ENCODE data around the gene CYSLTR1.

DNA sequence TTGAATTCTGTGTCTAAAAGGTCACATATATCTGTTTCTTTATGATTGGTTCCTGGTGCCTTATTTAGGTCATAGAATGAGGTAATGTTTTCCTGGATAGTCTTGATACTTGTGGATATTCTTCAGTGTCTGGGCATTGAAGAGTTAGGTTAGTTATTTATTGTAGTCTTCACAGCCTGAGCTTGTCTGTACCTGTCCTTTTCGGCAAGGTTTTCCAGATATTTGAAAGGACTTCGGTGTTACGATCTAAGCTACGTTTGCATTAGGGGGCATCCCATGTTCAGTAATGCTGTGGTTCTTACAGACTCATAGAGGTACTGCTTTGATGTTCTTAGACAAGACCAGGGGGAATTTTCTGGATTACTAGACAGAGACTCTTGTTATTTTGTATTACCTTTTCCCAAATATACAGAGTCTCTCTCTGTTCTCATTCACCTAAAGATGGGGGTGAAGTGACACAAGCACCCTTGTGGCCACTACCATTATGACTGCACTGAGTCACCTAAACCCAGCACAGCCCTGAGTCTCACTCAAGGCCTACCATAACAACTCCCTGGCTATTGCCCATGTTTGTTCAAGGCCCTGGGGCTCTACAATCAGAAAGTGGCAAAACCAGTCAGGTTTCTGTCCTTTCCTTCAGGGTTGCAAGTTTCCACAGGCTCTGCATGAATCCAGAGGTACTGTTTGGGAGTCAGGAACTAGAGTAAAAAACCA lies 30.1 kb upstream of the CYSLTR1 start:
- TF ChIP-seq, protein P1, sequence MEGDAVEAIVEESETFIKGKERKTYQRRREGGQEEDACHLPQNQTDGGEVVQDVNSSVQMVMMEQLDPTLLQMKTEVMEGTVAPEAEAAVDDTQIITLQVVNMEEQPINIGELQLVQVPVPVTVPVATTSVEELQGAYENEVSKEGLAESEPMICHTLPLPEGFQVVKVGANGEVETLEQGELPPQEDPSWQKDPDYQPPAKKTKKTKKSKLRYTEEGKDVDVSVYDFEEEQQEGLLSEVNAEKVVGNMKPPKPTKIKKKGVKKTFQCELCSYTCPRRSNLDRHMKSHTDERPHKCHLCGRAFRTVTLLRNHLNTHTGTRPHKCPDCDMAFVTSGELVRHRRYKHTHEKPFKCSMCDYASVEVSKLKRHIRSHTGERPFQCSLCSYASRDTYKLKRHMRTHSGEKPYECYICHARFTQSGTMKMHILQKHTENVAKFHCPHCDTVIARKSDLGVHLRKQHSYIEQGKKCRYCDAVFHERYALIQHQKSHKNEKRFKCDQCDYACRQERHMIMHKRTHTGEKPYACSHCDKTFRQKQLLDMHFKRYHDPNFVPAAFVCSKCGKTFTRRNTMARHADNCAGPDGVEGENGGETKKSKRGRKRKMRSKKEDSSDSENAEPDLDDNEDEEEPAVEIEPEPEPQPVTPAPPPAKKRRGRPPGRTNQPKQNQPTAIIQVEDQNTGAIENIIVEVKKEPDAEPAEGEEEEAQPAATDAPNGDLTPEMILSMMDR (IDR thresholded peaks at IDR 0.05): no peak
- TF ChIP-seq CEBPB (IDR thresholded peaks at IDR 0.05) (no peak), KDM1A (IDR thresholded peaks at IDR 0.05; ENCODE audit: low read depth) (no peak), EHMT2 (IDR thresholded peaks at IDR 0.05; ENCODE audit: low read depth) (no peak), BHLHE40 (IDR thresholded peaks at IDR 0.05; ENCODE audit: low read depth, low read length) (no peak), POLR2A (IDR thresholded peaks at IDR 0.05; ENCODE audit: low read length) (no peak), EP300 (IDR thresholded peaks at IDR 0.05) (no peak), HOXB13 (CRISPR knock-in tag; IDR thresholded peaks at IDR 0.05; ENCODE audit: low read depth) (no peak), NR3C1 (IDR thresholded peaks at IDR 0.05) (no peak)
- TF ChIP-seq, protein P2, sequence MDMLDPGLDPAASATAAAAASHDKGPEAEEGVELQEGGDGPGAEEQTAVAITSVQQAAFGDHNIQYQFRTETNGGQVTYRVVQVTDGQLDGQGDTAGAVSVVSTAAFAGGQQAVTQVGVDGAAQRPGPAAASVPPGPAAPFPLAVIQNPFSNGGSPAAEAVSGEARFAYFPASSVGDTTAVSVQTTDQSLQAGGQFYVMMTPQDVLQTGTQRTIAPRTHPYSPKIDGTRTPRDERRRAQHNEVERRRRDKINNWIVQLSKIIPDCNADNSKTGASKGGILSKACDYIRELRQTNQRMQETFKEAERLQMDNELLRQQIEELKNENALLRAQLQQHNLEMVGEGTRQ (IDR thresholded peaks at IDR 0.05): no peak

Data from A549 (cell line).